Trophoblast cell (in vitro differentiated cells and primary cell): ENCODE measurements around the gene MAPK14.
A peak's percentile ranks its signal among the peaks of the same experiment; 100 is the strongest.

Source experiments
- DNase-seq, 2 donors: peaks; one replicate each; pipeline ENCODE4 v3.0.0-alpha.2; 2016
- H2AFZ ChIP-seq: 2 replicates; pipeline ENCODE4 v1.6.1; 2013; ENCODE audit warnings: low read length, moderate library complexity, mild to moderate bottlenecking; ENCODE audit not compliant: insufficient read depth, poor library complexity
- H2AK5ac ChIP-seq: 2 replicates; pipeline ENCODE4 v1.6.1; 2013; ENCODE audit warnings: mild to moderate bottlenecking, low read length
- H2BK120ac ChIP-seq: 2 replicates; pipeline ENCODE4 v1.6.1; 2013; ENCODE audit warnings: low read length, mild to moderate bottlenecking, moderate library complexity; ENCODE audit not compliant: insufficient read depth, poor library complexity
- H2BK12ac ChIP-seq: 2 replicates; pipeline ENCODE4 v1.6.1; 2013; ENCODE audit warnings: mild to moderate bottlenecking, low read length, moderate library complexity
- H2BK5ac ChIP-seq: 2 replicates; pipeline ENCODE4 v1.6.1; 2013; ENCODE audit warnings: low read length, low read depth, moderate library complexity, mild to moderate bottlenecking; ENCODE audit not compliant: poor library complexity
- H3K14ac ChIP-seq: 2 replicates; pipeline ENCODE4 v1.6.1; 2013; ENCODE audit warnings: mild to moderate bottlenecking, low read length
- H3K18ac ChIP-seq: 2 replicates; pipeline ENCODE4 v1.6.1; 2013; ENCODE audit warnings: mild to moderate bottlenecking, low read length
- H3K23ac ChIP-seq: 2 replicates; pipeline ENCODE4 v1.6.1; 2013; ENCODE audit warnings: low read length
- H3K27ac ChIP-seq: 2 replicates; pipeline ENCODE4 v1.5.1; 2013; ENCODE audit warnings: low read depth, mild to moderate bottlenecking, inconsistent platforms, low read length, moderate library complexity
- H3K27me3 ChIP-seq: 2 replicates; pipeline ENCODE4 v1.6.1; 2013; ENCODE audit warnings: inconsistent platforms, mild to moderate bottlenecking, low read length, moderate library complexity; ENCODE audit not compliant: insufficient read depth
- H3K36me3 ChIP-seq, 2 experiments: 1 replicate in 1 of 2; 2 replicates in 1 of 2; pipeline ENCODE4 v1.6.1; 2013; ENCODE audit warnings: low read length in 2 of 2, mild to moderate bottlenecking in 2 of 2, moderate library complexity in 1 of 2; ENCODE audit not compliant: insufficient read depth in 2 of 2, control insufficient read depth in 1 of 2
- H3K4ac ChIP-seq: 2 replicates; pipeline ENCODE4 v1.6.1; 2013; ENCODE audit warnings: low read depth, mild to moderate bottlenecking, low read length, moderate library complexity
- H3K4me1 ChIP-seq, 2 experiments: 1 replicate in 1 of 2; 2 replicates in 1 of 2; pipeline ENCODE4 v1.6.1; 2013; ENCODE audit warnings: low read length in 2 of 2, mild to moderate bottlenecking in 2 of 2, moderate library complexity in 1 of 2; ENCODE audit not compliant: insufficient read depth in 2 of 2, control insufficient read depth in 1 of 2
- H3K4me2 ChIP-seq: 2 replicates; pipeline ENCODE4 v1.6.1; 2013; ENCODE audit warnings: inconsistent platforms, mild to moderate bottlenecking, low read length, moderate library complexity
- H3K4me3 ChIP-seq: 2 replicates; pipeline ENCODE4 v1.5.1; 2013; ENCODE audit warnings: mild to moderate bottlenecking, low read depth, low read length, inconsistent platforms
- H3K79me1 ChIP-seq: one replicate; pipeline ENCODE4 v1.6.1; 2013; ENCODE audit warnings: low read length
- H3K79me2 ChIP-seq: 2 replicates; pipeline ENCODE4 v1.6.1; 2013; ENCODE audit warnings: low read length, mild to moderate bottlenecking; ENCODE audit not compliant: control insufficient read depth, insufficient read depth, poor library complexity
- H3K9ac ChIP-seq: 2 replicates; pipeline ENCODE4 v1.6.1; 2013; ENCODE audit warnings: mild to moderate bottlenecking, low read length
- H3K9me3 ChIP-seq: 2 replicates; pipeline ENCODE4 v1.6.1; 2013; ENCODE audit warnings: low read depth, mild to moderate bottlenecking, control low read depth, inconsistent platforms, low read length; ENCODE audit not compliant: insufficient read depth
- H4K12ac ChIP-seq: 2 replicates; pipeline ENCODE4 v1.6.1; 2013; ENCODE audit warnings: low read depth, mild to moderate bottlenecking, low read length, moderate library complexity
- H4K8ac ChIP-seq: 2 replicates; pipeline ENCODE4 v1.6.1; 2013; ENCODE audit warnings: low read depth, mild to moderate bottlenecking, low read length, moderate library complexity
- H4K91ac ChIP-seq: one replicate; pipeline ENCODE4 v1.6.1; 2013; ENCODE audit warnings: low read depth, mild to moderate bottlenecking, low read length, moderate library complexity
- WGBS: extraction: QIAGEN DNeasy Blood & Tissue Kit; methylation state at CpG from one replicate; pipeline ENCODE4 v1.1.7; 2013; ENCODE audit warnings: missing lambda C conversion rate; ENCODE audit not compliant: insufficient read length, insufficient coverage; ENCODE audit errors: extremely low coverage; 5-methylcytosine and 5-hydroxymethylcytosine counted together

The MAPK14 gene

GRCh38 chr6:36089048-36089447 lies 61.4 kb downstream of the MAPK14 start:
- Histone ChIP-seq H4K8ac (no peak overlapping the region), H2BK5ac (no peak overlapping the region), H4K12ac (no peak overlapping the region), H3K18ac (no peak overlapping the region), H3K9me3 (peaks cover 1% of the 10 kb centered on the region), H3K27me3 (no peaks in the 10 kb centered on the region), H2AK5ac (no peak overlapping the region), H3K4me3 (no peak overlapping the region), H3K79me1 (no peaks in the 10 kb centered on the region), H3K27ac (no peak overlapping the region), H3K36me3 (peaks cover 0 to 5% of the 10 kb centered on the region in 2 experiments), H4K91ac (no peak overlapping the region), H3K9ac (no peak overlapping the region), H2BK12ac (no peak overlapping the region), H3K4me2 (no peak overlapping the region), H3K4me1 (no peaks in the 10 kb centered on the region), H2BK120ac (no peak overlapping the region), H3K23ac (no peak overlapping the region), H3K4ac (no peak overlapping the region), H2AFZ (no peak overlapping the region), H3K79me2 (no peaks in the 10 kb centered on the region), H3K14ac (no peak overlapping the region)
- no peak for DNase-seq
- no CpG with 5 or more reads among the region's 5 CpGs for WGBS

GRCh38 chr6:36094238-36094637 lies 66.6 kb downstream of the MAPK14 start:
- H3K79me2 ChIP-seq, result no peaks in the 10 kb centered on the region
- no CpG with 5 or more reads among the region's 2 CpGs for WGBS
- no peaks in the 10 kb centered on the region for H3K27me3 ChIP-seq
- no peak overlapping the region for H2AFZ ChIP-seq
- H2AK5ac ChIP-seq, result no peak overlapping the region
- no peak overlapping the region for H4K12ac ChIP-seq
- no peak for DNase-seq
- no peak overlapping the region for H2BK12ac ChIP-seq
- no peak overlapping the region for H4K91ac ChIP-seq
- H3K27ac ChIP-seq, result no peak overlapping the region
- H4K8ac ChIP-seq, result no peak overlapping the region
- H3K9me3 ChIP-seq, result peaks cover under 1% of the 10 kb centered on the region
- no peaks in the 10 kb centered on the region for H3K79me1 ChIP-seq
- no peak overlapping the region for H3K14ac ChIP-seq
- peaks cover 2 to 7% of the 10 kb centered on the region in 2 experiments for H3K36me3 ChIP-seq
- H2BK120ac ChIP-seq, result no peak overlapping the region
- H3K9ac ChIP-seq, result no peak overlapping the region
- no peak overlapping the region for H3K4me3 ChIP-seq
- no peak overlapping the region for H3K18ac ChIP-seq
- no peak overlapping the region for H2BK5ac ChIP-seq
- no peaks in the 10 kb centered on the region for H3K4me1 ChIP-seq
- H3K23ac ChIP-seq, result no peak overlapping the region
- no peak overlapping the region for H3K4ac ChIP-seq
- no peak overlapping the region for H3K4me2 ChIP-seq

GRCh38 chr6:36094753-36095496 lies 67.3 kb downstream of the MAPK14 start:
- no peak overlapping the region for H3K18ac ChIP-seq
- no peak overlapping the region for H3K4me3 ChIP-seq
- no peak overlapping the region for H3K23ac ChIP-seq
- no peak overlapping the region for H2BK120ac ChIP-seq
- H3K14ac ChIP-seq, result no peak overlapping the region
- peaks cover 2 to 7% of the 10 kb centered on the region in 2 experiments for H3K36me3 ChIP-seq
- H3K79me1 ChIP-seq, result no peaks in the 10 kb centered on the region
- no peaks in the 10 kb centered on the region for H3K4me1 ChIP-seq
- no CpG with 5 or more reads among the region's 9 CpGs for whole genome bisulfite sequencing
- H3K9me3 ChIP-seq, result no peaks in the 10 kb centered on the region
- H4K12ac ChIP-seq, result no peak overlapping the region
- no peak overlapping the region for H3K4ac ChIP-seq
- H2BK12ac ChIP-seq, result no peak overlapping the region
- H3K9ac ChIP-seq, result no peak overlapping the region
- no peak overlapping the region for H2AK5ac ChIP-seq
- no peak overlapping the region for H2BK5ac ChIP-seq
- H3K79me2 ChIP-seq, result no peaks in the 10 kb centered on the region
- no peak overlapping the region for H3K27ac ChIP-seq
- no peak overlapping the region for H3K4me2 ChIP-seq
- no peak overlapping the region for H4K91ac ChIP-seq
- peak; percentile 79 to 90 for DNase-seq
- H4K8ac ChIP-seq, result no peak overlapping the region
- H3K27me3 ChIP-seq, result no peaks in the 10 kb centered on the region
- H2AFZ ChIP-seq, result no peak overlapping the region

GRCh38 chr6:36095497-36096391 lies 68.1 kb downstream of the MAPK14 start:
- H3K36me3 ChIP-seq, result peaks cover 2 to 10% of the 10 kb centered on the region in 2 experiments
- no peaks in the 10 kb centered on the region for H3K27me3 ChIP-seq
- H3K79me2 ChIP-seq, result no peaks in the 10 kb centered on the region
- H2BK120ac ChIP-seq, result no peak overlapping the region
- no CpG with 5 or more reads among the region's 8 CpGs for WGBS
- H3K4me3 ChIP-seq, result no peak overlapping the region
- H3K79me1 ChIP-seq, result no peaks in the 10 kb centered on the region
- no peak overlapping the region for H4K91ac ChIP-seq
- no peak overlapping the region for H3K23ac ChIP-seq
- H4K8ac ChIP-seq, result no peak overlapping the region
- no peak overlapping the region for H2BK5ac ChIP-seq
- no peak overlapping the region for H2AFZ ChIP-seq
- no peak overlapping the region for H2BK12ac ChIP-seq
- no peak overlapping the region for H4K12ac ChIP-seq
- H3K9ac ChIP-seq, result no peak overlapping the region
- no peak overlapping the region for H2AK5ac ChIP-seq
- no peaks in the 10 kb centered on the region for H3K9me3 ChIP-seq
- DNase-seq, result no peak
- no peak overlapping the region for H3K27ac ChIP-seq
- no peaks in the 10 kb centered on the region for H3K4me1 ChIP-seq
- H3K14ac ChIP-seq, result no peak overlapping the region
- H3K4me2 ChIP-seq, result no peak overlapping the region
- no peak overlapping the region for H3K4ac ChIP-seq
- no peak overlapping the region for H3K18ac ChIP-seq
